K562 (cell line): Measurements from ENCODE around the gene NT5C3B. TPM values are rescaled to one million over a fixed set of nuclear protein-coding genes. Genes with fewer than 3 reads are reported as not detected.

Experiments used
- ATAC-seq: fragments of 200-7000 bp; cut with Tn5 transposase; 3 replicates; pipeline ENCODE4 v1.9.1; 2020; ENCODE audit warnings: moderate library complexity
- BruUV-seq: library from RNA; stranded (reverse); fragments of 400-500 nt; replicated peaks from 2 replicates; lab custom pipeline; 2021; lab: Mats Ljungman, UMichigan
- CTCF ChIA-PET: fragments of 300-600 bp; formaldehyde crosslinking; extraction: SDS; loops from one replicate; lab custom pipeline; 2021; ENCODE audit warnings: low intra/inter-chr PET ratio; lab: Yijun Ruan, JAX
- POLR2A ChIA-PET: fragments of 300-600, 350-650 bp; sonication (Branson Sonifier 250); formaldehyde crosslinking; extraction: SDS; loops from one replicate; lab custom pipeline; 2021; ENCODE audit warnings: antibody characterized with exemption, inconsistent platforms; lab: Yijun Ruan, JAX
- DNase-seq, 4 experiments: peaks; one replicate each; pipeline versions ENCODE4 v3.0.0 to v3.0.0-alpha.2; 2011 to 2018; ENCODE audit warnings: low spot score in 3 of 4, mixed read lengths in 3 of 4; ENCODE audit errors: extremely low read depth in 1 of 4
- FAIRE-seq: peaks from 2 replicates; lab custom pipeline; 2011; peaks lifted over from hg19 to GRCh38; lab: Jason Lieb, UNC
- H2AFZ ChIP-seq: 2 replicates; pipeline ENCODE4 v1.6.0; 2011; ENCODE audit warnings: low read depth, low read length, control low read depth, inconsistent platforms
- H3K27ac ChIP-seq: fragments of 200-600 bp; 3 replicates; pipeline ENCODE4 v1.8.0; 2011; ENCODE audit warnings: low read depth, mild to moderate bottlenecking, control low read depth, inconsistent platforms, low read length, moderate library complexity, mixed read lengths; ENCODE audit errors: extremely low read depth
- H3K27me3 ChIP-seq, 2 experiments: fragments of 300-600 bp in 1 of 2; 2 replicates in 1 of 2; 3 replicates in 1 of 2; pipeline versions ENCODE4 v1.6.0 to v1.8.0; 2011; ENCODE audit warnings: inconsistent platforms in 2 of 2, low read length in 2 of 2, mild to moderate bottlenecking in 1 of 2, mixed read lengths in 1 of 2, moderate library complexity in 1 of 2; ENCODE audit not compliant: control insufficient read depth in 2 of 2, insufficient read depth in 2 of 2
- H3K36me3 ChIP-seq: fragments of 300-600 bp; 3 replicates; pipeline ENCODE4 v1.8.0; 2011; ENCODE audit warnings: mild to moderate bottlenecking, low read length, inconsistent platforms; ENCODE audit not compliant: control insufficient read depth, insufficient read depth
- H3K4me1 ChIP-seq, 2 experiments: fragments of 200-600 bp in 1 of 2; replicated peaks in 1 of 2; 2 replicates in 1 of 2; 3 replicates in 1 of 2; pipeline versions ENCODE4 v1.5.1 to v1.8.0; 2011; ENCODE audit warnings: inconsistent platforms in 2 of 2, low read length in 2 of 2, mild to moderate bottlenecking in 1 of 2, mixed read lengths in 1 of 2, moderate library complexity in 1 of 2; ENCODE audit not compliant: control insufficient read depth in 2 of 2, insufficient read depth in 2 of 2
- H3K4me2 ChIP-seq: 2 replicates; pipeline ENCODE4 v1.6.1; 2011; ENCODE audit warnings: low read length, control low read depth, inconsistent platforms, mixed read lengths; ENCODE audit not compliant: insufficient read depth
- H3K4me3 ChIP-seq: fragments of 200-600 bp; sonication (generic), shearing (Covaris generic); 2 replicates; pipeline ENCODE4 v1.5.1; 2016; ENCODE audit warnings: control low read depth, inconsistent platforms
- H3K79me2 ChIP-seq: fragments of 200-600 bp; 3 replicates; pipeline ENCODE4 v1.8.0; 2011; ENCODE audit warnings: low read length, inconsistent platforms; ENCODE audit not compliant: control insufficient read depth, insufficient read depth
- H3K9ac ChIP-seq, 2 experiments: 2 replicates each; pipeline versions ENCODE4 v1.6.0 to v1.6.1; 2011; ENCODE audit warnings: low read depth in 2 of 2, low read length in 2 of 2, control low read depth in 1 of 2, inconsistent platforms in 1 of 2, mild to moderate bottlenecking in 1 of 2, mixed read lengths in 1 of 2; ENCODE audit not compliant: insufficient read depth in 1 of 2
- H3K9me1 ChIP-seq: one replicate; pipeline ENCODE4 v1.6.0; 2011; ENCODE audit warnings: inconsistent platforms, mild to moderate bottlenecking, low read length, moderate library complexity; ENCODE audit not compliant: control insufficient read depth, insufficient read depth
- H3K9me3 ChIP-seq: replicated peaks from 2 replicates; pipeline ENCODE4 v1.5.1; 2011; ENCODE audit warnings: low read depth, low read length, inconsistent platforms; ENCODE audit not compliant: control insufficient read depth, insufficient read depth
- H4K20me1 ChIP-seq: replicated peaks from 2 replicates; pipeline ENCODE4 v1.6.1; 2011; ENCODE audit warnings: low read length, inconsistent platforms, mixed read lengths; ENCODE audit not compliant: control insufficient read depth, insufficient read depth
- ATF6 ChIP-seq: sonication (generic); formaldehyde crosslinking; IDR thresholded peaks from 2 replicates; pipeline ENCODE4 v1.4.0; 2020; ENCODE audit warnings: mild to moderate bottlenecking, missing genetic modification reagents
- ELF4 ChIP-seq: fragments of 450-650 bp; formaldehyde crosslinking; IDR thresholded peaks from 2 replicates; pipeline ENCODE4 v1.4.0; 2022; ENCODE audit warnings: missing genetic modification characterization
- HDAC6 ChIP-seq: IDR thresholded peaks from 2 replicates; pipeline ENCODE4 v1.6.1; 2012; ENCODE audit warnings: low read depth, mild to moderate bottlenecking, control low read depth, inconsistent platforms, low read length, moderate library complexity
- HMG20A ChIP-seq: fragments of 450-650 bp; formaldehyde crosslinking; conservative IDR thresholded peaks from 2 replicates; pipeline ENCODE4 v1.4.0; 2020; ENCODE audit warnings: mild to moderate bottlenecking, mixed read lengths
- MNT ChIP-seq, 2 experiments: fragments of 450-650 bp; conservative IDR thresholded peaks; 2 replicates each; pipeline ENCODE4 v1.6.1; 2017; ENCODE audit warnings: mild to moderate bottlenecking in 2 of 2, moderate library complexity in 2 of 2
- PTRF ChIP-seq: fragments of 450-650 bp; IDR thresholded peaks from 2 replicates; pipeline ENCODE4 v1.6.1; 2016; ENCODE audit warnings: mild to moderate bottlenecking, missing genetic modification characterization, missing compliant biosample characterization
- WGBS: fragments of 100-300 bp; shearing (Covaris generic); methylation state at CpG from one replicate; pipeline ENCODE4 v1.1.6; 2016; ENCODE audit warnings: low coverage, mixed read lengths; ENCODE audit not compliant: insufficient coverage; ENCODE audit errors: missing lambda C conversion rate; 5-methylcytosine and 5-hydroxymethylcytosine counted together
- in situ Hi-C: fragments of 300-500 bp; cut with MboI; formaldehyde crosslinking; loops from 4 replicates; pipeline ENCODE4 v1.15.0; 2018; ENCODE audit warnings: inconsistent platforms, mixed read lengths
- intact Hi-C: fragments of 100-400 bp; cut with micrococcal nuclease; formaldehyde crosslinking; loops from 2 replicates; pipeline ENCODE4 v1.14.2; 2022
- polyA plus RNA-seq, 8 experiments: library from polyadenylated mRNA; depleted of rRNA in 4 of 8; stranded (reverse) in 5 of 8; unstranded in 3 of 8; fragments of >200 nt; fragmentation: Nextera tagmentation in 2 of 8; fragmentation: Illumina TruSeq in 1 of 8; extraction: Ambion mirVana in 2 of 8; extraction: Trizol in 1 of 8; gene quantifications; 2 replicates each; pipeline versions ENCODE4 v1.2.1 to v1.2.3, GENCODE V29; 2011 to 2014; ENCODE audit warnings: inconsistent platforms in 1 of 8, missing spikeins in 1 of 8
- total RNA-seq, 7 experiments: library from RNA; depleted of rRNA in 6 of 7; stranded (reverse); fragments of >200 nt in 6 of 7; fragmentation: Illumina TruSeq in 2 of 7; extraction: Trizol in 2 of 7; gene quantifications; 2 replicates each; pipeline versions ENCODE4 v1.2.1 to v1.2.3, GENCODE V29; 2011 to 2021; ENCODE audit warnings: low replicate concordance in 1 of 7

NT5C3B gene
- total and polyA plus RNA-seq, 9 of the 15 experiments (the other 6 are each of a cell fraction or from before 2014, with no cell fraction given) = 2.0 to 166 (median 85.0) TPM

- in situ Hi-C loops = no loop called here
- CTCF ChIA-PET = no interaction called here
Observed at GRCh38 chr17:41813699-41814124, 22.3 kb downstream of the NT5C3B start.

More at GRCh38 chr17:41813699-41814124, 22.3 kb downstream of the NT5C3B start:
- no peak for TF ChIP-seq HDAC6
- no peak for TF ChIP-seq HMG20A (CRISPR knock-in tag)
- no peak for TF ChIP-seq ATF6
- no peak for TF ChIP-seq MNT (conservative IDR thresholded peaks at IDR 0.05)
- TF ChIP-seq ELF4 = no peak
- no peak for TF ChIP-seq PTRF (tag)
- Histone ChIP-seq H3K79me2 (no peaks in the 10 kb centered on the region), H4K20me1 (no peaks in the 10 kb centered on the region), H3K27me3 (no peaks in the 10 kb centered on the region), H3K9me1 (no peaks in the 10 kb centered on the region), H3K36me3 (no peaks in the 10 kb centered on the region), H3K4me3 (no peak overlapping the region), H3K4me2 (no peak overlapping the region), H3K9me3 (no peaks in the 10 kb centered on the region), H3K27ac (no peak overlapping the region), H2AFZ (no peak overlapping the region), H3K9ac (peak overlapping the region in 1 of 2 experiments; percentile 40; a peak in 2 of 4 replicates), H3K4me1 (peaks cover 2 to 38% of the 10 kb centered on the region in 2 experiments; a peak in 3 of 5 replicates)
- WGBS = 66% methylated on average over 8 of the region's 9 CpGs
- POLR2A ChIA-PET = interaction anchor here (0.9 to 1.2 kb wide), 2 partner anchors 9 to 46 kb away, joined by 3 to 4 read pairs; no protein-coding TSS in a partner anchor
- intact Hi-C loops = no loop called here
- no TSS peak for BruUV-seq
- no peak for FAIRE-seq
- no peak for DNase-seq
- no peak for ATAC-seq
